ENCODE results near the gene SLC24A4.
A peak's percentile ranks its signal among the peaks of the same experiment; 100 is the strongest.

The SLC24A4 gene, protein sequence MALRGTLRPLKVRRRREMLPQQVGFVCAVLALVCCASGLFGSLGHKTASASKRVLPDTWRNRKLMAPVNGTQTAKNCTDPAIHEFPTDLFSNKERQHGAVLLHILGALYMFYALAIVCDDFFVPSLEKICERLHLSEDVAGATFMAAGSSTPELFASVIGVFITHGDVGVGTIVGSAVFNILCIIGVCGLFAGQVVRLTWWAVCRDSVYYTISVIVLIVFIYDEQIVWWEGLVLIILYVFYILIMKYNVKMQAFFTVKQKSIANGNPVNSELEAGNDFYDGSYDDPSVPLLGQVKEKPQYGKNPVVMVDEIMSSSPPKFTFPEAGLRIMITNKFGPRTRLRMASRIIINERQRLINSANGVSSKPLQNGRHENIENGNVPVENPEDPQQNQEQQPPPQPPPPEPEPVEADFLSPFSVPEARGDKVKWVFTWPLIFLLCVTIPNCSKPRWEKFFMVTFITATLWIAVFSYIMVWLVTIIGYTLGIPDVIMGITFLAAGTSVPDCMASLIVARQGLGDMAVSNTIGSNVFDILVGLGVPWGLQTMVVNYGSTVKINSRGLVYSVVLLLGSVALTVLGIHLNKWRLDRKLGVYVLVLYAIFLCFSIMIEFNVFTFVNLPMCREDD

DNA sequence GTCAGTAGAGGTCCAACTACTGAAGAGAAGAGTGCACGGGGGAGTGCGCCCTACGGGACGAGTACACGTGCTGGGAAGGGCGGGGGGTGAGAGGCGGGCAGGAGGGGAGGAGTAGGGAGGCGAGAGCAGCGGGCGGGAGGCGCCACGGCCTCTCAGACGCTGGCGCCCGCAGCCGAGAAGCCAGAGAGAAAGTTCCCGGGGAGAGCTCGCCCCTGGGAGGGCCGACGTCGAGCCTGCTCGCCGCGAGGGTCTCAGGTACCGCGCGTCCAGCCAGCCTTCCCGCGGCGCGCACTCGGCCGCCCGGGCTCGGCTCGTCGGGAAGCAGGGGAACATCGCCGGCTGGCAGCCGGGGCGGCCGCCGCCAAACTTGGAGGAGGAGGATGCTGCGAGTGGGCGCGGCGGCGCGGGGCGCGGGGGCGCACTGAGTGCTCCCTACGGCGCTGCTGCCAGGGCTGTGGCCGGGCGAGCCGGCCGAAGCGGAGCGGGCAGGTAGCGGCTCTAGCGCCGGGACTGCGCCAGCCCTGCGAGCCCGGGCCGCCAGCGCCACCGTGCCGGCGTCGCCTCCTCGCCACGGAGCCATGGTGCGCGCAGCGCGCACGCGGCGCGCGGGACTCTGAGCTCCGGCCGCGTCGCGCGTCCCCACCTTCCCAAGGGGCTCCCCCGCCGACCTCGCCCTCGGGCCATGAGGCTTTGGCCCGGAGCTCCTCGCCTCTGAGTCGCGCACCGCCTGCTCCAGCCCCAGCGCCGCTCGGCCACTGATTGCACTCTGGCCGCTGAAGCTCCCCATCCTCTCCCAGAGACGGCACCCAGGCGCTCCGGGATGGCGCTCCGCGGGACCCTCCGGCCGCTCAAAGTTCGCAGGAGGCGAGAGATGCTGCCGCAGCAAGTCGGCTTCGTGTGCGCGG is at the start of gene SLC24A4:
Gene SLC24A4 (plus strand): TSS at position 155 of the 905 bp plus-strand sequence. CDS start 666 bp downstream, at position 821.
- Histone ChIP-seq H3K27me3 (replicated peaks; ENCODE audit: control insufficient read depth, insufficient read depth, low read length) (no peaks in the 10 kb centered on the region; the same call in 1 of the 2 replicates), H3K4me3 (replicated peaks; ENCODE audit: low read depth, low read length) (no peak within 1 kb of the TSS; the same call in 1 of the 2 replicates), H3K36me3 (ENCODE audit: control insufficient read depth, insufficient read depth, low read length) (no peaks in the 10 kb centered on the region)
- TF ChIP-seq, protein P1, sequence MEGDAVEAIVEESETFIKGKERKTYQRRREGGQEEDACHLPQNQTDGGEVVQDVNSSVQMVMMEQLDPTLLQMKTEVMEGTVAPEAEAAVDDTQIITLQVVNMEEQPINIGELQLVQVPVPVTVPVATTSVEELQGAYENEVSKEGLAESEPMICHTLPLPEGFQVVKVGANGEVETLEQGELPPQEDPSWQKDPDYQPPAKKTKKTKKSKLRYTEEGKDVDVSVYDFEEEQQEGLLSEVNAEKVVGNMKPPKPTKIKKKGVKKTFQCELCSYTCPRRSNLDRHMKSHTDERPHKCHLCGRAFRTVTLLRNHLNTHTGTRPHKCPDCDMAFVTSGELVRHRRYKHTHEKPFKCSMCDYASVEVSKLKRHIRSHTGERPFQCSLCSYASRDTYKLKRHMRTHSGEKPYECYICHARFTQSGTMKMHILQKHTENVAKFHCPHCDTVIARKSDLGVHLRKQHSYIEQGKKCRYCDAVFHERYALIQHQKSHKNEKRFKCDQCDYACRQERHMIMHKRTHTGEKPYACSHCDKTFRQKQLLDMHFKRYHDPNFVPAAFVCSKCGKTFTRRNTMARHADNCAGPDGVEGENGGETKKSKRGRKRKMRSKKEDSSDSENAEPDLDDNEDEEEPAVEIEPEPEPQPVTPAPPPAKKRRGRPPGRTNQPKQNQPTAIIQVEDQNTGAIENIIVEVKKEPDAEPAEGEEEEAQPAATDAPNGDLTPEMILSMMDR (IDR thresholded peaks at IDR 0.05; ENCODE audit: insufficient read depth, low read length, poor library complexity, severe bottlenecking) = no peak
- DNase-seq (ENCODE audit: extremely low read depth, insufficient read length) = peak; percentile 54

DNA sequence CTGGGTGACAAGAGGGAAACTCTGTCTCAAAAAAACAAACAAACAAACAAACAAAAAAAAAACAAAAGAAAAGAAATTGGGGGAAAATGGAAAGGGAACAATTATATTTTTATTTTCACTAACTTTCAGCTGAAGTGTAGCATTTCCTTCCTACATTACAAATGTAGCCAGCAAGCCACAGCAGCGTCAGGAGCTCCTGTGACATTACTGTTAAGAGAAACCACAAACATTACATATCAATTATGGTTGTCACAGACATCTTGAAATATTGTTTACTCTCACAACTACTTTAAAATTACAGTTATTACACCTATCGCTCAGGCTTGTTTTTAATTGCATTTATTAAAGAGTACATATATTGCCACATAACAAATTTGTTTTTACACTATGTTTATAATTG is 49.8 kb upstream of the SLC24A4 start:
- Histone ChIP-seq H3K4me3 (replicated peaks; ENCODE audit: low read depth, low read length) (no peak overlapping the region), H3K27me3 (replicated peaks; ENCODE audit: control insufficient read depth, insufficient read depth, low read length) (no peaks in the 10 kb centered on the region), H3K36me3 (ENCODE audit: control insufficient read depth, insufficient read depth, low read length) (no peaks in the 10 kb centered on the region)
- TF ChIP-seq, protein P1 (IDR thresholded peaks at IDR 0.05; ENCODE audit: insufficient read depth, low read length, poor library complexity, severe bottlenecking) = no peak
- DNase-seq (ENCODE audit: extremely low read depth, insufficient read length) = no peak

GRCh38 chr14:92274055-92274454 is 48.9 kb upstream of the SLC24A4 start:
- H3K4me3 ChIP-seq (replicated peaks; ENCODE audit: low read depth, low read length) = no peak overlapping the region
- TF ChIP-seq, protein P1 (IDR thresholded peaks at IDR 0.05; ENCODE audit: insufficient read depth, low read length, poor library complexity, severe bottlenecking) = no peak
- H3K36me3 ChIP-seq (ENCODE audit: control insufficient read depth, insufficient read depth, low read length) = no peaks in the 10 kb centered on the region
- DNase-seq (ENCODE audit: extremely low read depth, insufficient read length) = no peak
- H3K27me3 ChIP-seq (replicated peaks; ENCODE audit: control insufficient read depth, insufficient read depth, low read length) = no peaks in the 10 kb centered on the region

DNA sequence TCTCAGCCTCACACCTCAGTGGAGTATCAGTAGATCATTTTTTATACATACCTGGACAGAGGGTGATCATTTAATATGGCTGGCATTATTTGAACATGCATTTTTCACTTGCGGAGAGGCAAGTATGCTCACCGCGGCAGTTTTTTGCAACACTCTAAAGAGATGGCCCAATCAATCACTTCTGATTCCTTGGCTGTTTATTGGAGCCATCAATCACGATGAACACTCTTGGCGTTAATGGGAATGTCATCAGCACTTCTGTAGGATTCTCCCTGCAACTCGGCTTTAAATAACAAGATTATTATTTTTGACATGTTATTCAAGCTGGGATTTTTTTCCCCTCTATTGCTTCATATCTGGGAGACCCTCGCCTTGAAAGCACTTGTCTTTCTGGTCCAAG is 46.9 kb upstream of the SLC24A4 start:
- Histone ChIP-seq H3K27me3 (replicated peaks; ENCODE audit: control insufficient read depth, insufficient read depth, low read length) (no peaks in the 10 kb centered on the region), H3K4me3 (replicated peaks; ENCODE audit: low read depth, low read length) (no peak overlapping the region), H3K36me3 (ENCODE audit: control insufficient read depth, insufficient read depth, low read length) (no peaks in the 10 kb centered on the region)
- TF ChIP-seq, protein P1 (IDR thresholded peaks at IDR 0.05; ENCODE audit: insufficient read depth, low read length, poor library complexity, severe bottlenecking) = no peak
- DNase-seq (ENCODE audit: extremely low read depth, insufficient read length) = no peak

DNA sequence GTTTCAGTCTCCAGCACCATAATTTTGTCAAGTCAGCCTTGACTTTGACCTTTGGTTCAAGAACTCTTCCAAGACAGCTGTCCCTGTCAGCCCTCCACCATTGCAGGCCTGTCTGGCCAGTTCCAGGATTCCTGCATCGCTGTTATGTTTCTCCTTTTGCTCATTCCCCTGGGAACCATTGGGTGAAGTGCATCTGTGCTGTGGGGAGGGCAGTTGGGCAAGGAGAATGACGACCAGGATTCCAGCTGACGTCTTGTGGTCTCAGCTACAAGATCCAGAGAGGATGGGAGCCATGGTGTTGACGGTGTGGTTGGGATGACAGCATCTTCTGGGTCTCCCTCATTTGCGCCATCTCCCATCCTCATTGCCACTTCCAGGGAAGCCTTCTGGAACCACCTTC is 45.9 kb upstream of the SLC24A4 start:
- Histone ChIP-seq H3K4me3 (replicated peaks; ENCODE audit: low read depth, low read length) (no peak overlapping the region), H3K36me3 (ENCODE audit: control insufficient read depth, insufficient read depth, low read length) (no peaks in the 10 kb centered on the region), H3K27me3 (replicated peaks; ENCODE audit: control insufficient read depth, insufficient read depth, low read length) (no peaks in the 10 kb centered on the region)
- TF ChIP-seq, protein P1 (IDR thresholded peaks at IDR 0.05; ENCODE audit: insufficient read depth, low read length, poor library complexity, severe bottlenecking) = no peak
- no peak for DNase-seq (ENCODE audit: extremely low read depth, insufficient read length)
